GM19372 (cell line): ENCODE data around the gene KRT8.
"Not testable (repeated sequence)": the region's sequence is repeated elsewhere in the genome, so short reads cannot be mapped to it uniquely, and the experiment has no call there.

Source experiments
- ATAC-seq: cut with Tn5 transposase; IDR thresholded peaks from one replicate; pipeline ENCODE4 v1.9.1; 2021; ENCODE audit warnings: mild to moderate bottlenecking, low read depth, moderate library complexity; ENCODE audit not compliant: unreplicated experiment

The KRT8 gene

DNA sequence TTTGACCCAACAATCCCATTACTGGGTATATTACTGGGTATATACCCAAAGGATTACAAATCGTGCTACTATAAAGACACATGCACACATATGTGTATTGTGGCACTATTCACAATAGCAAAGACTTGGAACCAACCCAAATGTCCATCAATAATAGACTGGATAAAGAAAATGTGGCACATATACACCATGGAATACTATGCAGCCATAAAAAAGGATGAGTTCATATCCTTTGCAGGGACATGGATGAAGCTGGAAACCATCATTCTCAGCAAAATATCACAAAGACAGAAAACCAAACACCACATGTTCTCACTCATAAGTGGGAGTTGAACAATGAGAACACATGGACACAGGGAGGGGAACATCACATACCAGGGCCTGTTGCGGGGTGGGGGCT lies 48.8 kb downstream of the KRT8 start:
- ATAC-seq: not testable (repeated sequence)

DNA sequence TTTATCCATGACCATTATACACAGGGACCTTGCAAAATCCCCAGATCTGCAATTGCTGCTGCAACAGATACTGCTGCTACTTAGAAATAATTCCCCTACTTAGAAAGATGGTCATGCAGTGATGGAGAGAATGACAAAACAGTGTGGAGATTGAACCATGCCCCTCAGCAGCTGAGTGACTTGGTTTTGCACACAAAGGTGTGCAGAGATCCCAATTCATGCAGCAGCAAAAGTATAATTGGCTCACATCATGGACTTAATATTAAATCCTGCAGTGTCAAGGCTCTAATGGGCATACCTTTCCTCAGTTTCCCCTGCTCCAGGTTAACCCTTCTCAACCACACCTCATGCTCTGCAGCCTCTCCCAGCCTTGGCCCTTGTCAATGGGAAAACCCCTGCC lies 53.1 kb downstream of the KRT8 start:
- no peak for ATAC-seq

DNA sequence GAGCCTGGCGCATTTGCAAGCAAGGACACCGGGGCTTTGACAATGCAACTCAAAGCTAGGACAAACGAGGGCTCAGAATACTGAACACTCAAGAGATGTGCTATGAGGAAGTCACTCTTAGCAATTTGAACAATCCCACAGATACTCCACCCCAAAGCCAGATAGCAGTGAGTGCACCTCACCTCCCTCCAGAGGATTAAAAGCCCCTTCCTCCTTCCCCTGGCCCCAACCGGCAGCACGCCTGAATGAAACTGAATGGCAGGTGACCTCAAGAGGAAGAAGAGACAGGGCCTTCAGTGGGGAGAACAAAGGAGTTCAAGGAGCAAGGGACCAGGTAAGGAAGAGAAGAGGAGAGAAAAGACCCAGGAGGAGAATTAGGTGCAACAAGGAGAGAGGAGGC lies 54.2 kb downstream of the KRT8 start:
- no peak for ATAC-seq

DNA sequence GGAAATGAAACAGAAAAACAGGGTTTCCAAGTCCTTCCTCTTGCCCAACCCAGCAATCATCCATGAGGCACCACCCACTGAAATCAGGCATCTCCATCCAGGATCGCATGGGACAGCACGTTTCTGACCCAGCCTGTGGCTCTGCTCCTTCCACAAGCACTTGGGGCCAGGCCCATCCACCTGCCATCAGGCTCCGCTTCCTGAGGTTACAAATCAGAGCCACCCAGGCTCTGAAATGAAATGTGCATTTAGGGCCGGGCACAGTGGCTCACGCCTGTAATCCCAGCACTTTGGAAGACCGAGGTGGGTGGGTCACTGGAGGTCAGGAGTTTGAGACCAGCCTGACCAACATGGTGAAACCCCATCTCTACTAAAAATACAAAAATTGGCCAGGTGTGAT lies 55.4 kb downstream of the KRT8 start:
- no peak for ATAC-seq

DNA sequence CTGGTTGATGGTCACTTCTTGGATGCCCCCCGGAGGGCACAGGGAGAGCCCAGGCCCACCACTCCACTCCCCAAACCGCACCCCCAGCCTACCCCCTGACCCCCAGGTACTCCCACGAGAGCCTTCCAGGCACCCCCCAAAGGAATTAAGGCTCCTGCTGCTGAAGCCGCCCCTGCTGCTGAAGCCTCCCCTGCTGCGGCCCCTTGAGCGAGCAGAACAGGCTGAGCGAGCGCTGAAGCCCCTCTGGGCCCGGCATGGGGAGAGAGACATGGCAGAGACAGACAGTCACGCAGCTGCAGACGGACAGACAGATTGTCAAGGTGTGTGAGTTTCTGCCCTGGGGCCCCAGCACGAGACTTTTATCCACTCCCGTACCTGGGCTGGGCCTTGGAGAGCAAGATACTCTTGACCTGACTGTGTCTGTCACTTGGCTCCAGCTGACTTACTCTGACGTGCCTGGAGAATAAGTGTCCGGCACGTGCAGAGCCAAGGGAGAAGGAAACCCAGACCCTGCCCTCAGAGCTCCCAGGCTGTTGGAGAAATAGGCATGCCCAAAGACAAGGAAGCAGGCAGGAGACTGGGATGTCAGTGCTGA lies 56.1 kb downstream of the KRT8 start, which contains the start of gene KRT78:
TSS of gene KRT78 (minus strand) at position 334 of the 595 bp plus-strand sequence. CDS start at position 270, 64 bp downstream.
- ATAC-seq: no peak

DNA sequence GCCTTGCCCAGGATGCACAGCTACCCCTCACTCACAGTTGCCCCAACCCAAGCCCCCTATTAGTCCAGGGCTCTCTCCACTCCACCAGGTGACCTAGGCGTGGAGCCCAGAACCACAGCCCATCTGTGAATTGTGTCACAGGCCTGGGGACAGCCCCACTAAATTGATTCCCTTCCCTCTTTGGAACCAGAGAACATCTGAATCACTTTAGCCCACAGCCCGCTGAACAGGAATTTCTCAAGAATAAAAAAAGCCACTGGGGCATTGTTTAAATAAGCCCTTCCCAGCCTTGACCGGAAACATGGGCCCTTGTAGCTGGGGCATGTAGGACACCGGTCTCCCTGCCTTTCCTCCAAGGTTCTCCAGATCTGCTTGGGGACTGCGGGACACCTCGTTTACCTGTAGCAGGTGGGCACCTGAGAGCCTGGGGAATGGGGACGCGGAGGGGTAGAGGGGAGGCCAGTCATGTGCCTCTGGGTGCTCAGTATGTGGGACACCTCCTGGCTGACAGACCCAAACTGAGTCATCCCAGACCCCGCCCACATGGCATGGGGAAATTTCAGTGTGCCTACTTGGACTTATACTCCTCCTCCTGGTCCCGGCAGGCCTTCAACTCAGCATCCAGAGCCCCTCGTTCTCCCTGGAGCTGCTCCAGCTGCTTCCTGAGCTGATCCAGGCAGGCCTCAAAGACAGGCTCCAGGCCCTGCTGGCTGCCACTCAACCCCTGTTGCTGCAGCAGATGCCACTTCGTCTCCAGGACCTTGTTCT lies 57.4 kb downstream of the KRT8 start:
- no peak for ATAC-seq
